ENCODE data around the gene EGFL6. TPM values are rescaled to one million over a fixed set of nuclear protein-coding genes. Genes with fewer than 3 reads are reported as not detected.
"Not testable (repeated sequence)": the region's sequence is repeated elsewhere in the genome, so short reads cannot be mapped to it uniquely, and the experiment has no call there.

EGFL6 gene
- total and polyA plus RNA-seq, 10 donors: 0.06 to 0.44 (median 0.19) TPM; not detected in 5

- TF ChIP-seq POLR2A (IDR thresholded peaks at IDR 0.05) (no peak), POLR2AphosphoS5 (IDR thresholded peaks at IDR 0.05) (no peak), CTCF (IDR thresholded peaks at IDR 0.05 in 8 of 11, conservative IDR thresholded peaks at IDR 0.05 in 3 of 11) (no peak)
- DNase-seq: no peak
- no peak overlapping the region for H3K27ac ChIP-seq
- no peak overlapping the region for H3K4me3 ChIP-seq
- peaks cover 0 to 24% (median 8%) of the 10 kb centered on the region in 8 donors for H3K9me3 ChIP-seq
- H3K36me3 ChIP-seq: no peaks in the 10 kb centered on the region
- 84 to 96% (median 90%) methylated on average over 8 of the region's 8 CpGs for WGBS, 5 donors
- intact Hi-C loops (cut with DNase I; ENCODE audit: low total_unique reads): no loop called here
- peaks cover 0 to 19% (median 0%) of the 10 kb centered on the region in 7 donors for H3K27me3 ChIP-seq (replicated peaks in 1 of 7)
- H3K4me1 ChIP-seq: no peaks in the 10 kb centered on the region
These were observed 57.9 kb downstream of the EGFL6 start for GRCh38 chrX:13627306-13627705.

- H3K36me3 ChIP-seq; intact Hi-C loops (cut with DNase I; ENCODE audit: low total_unique reads); H3K4me3 ChIP-seq; DNase-seq; H3K4me1 ChIP-seq; H3K27ac ChIP-seq: not testable (repeated sequence)
- H3K9me3 ChIP-seq: peaks cover 3 to 30% (median 15%) of the 10 kb centered on the region in 8 donors
- WGBS, 5 donors: 85 to 95% (median 93%) methylated on average over 9 of the region's 9 CpGs
- peaks cover 0 to 17% (median 5%) of the 10 kb centered on the region in 7 donors for H3K27me3 ChIP-seq (replicated peaks in 1 of 7)
These were observed 67.8 kb downstream of the EGFL6 start for GRCh38 chrX:13637224-13637623.

GRCh38 chrX:13638021-13638420, 68.6 kb downstream of the EGFL6 start:
- Histone ChIP-seq H3K27ac (no peak overlapping the region), H3K36me3 (no peaks in the 10 kb centered on the region), H3K4me1 (no peaks in the 10 kb centered on the region), H3K4me3 (no peak overlapping the region), H3K27me3 (replicated peaks in 1 of 7) (peaks cover 0 to 22% (median 5%) of the 10 kb centered on the region in 7 donors), H3K9me3 (peaks cover 3 to 30% (median 15%) of the 10 kb centered on the region in 8 donors)
- 31 to 100% (median 71%) methylated on average over 1 of the region's 1 CpG for WGBS, 5 donors
- TF ChIP-seq CTCF (IDR thresholded peaks at IDR 0.05 in 8 of 11, conservative IDR thresholded peaks at IDR 0.05 in 3 of 11) (no peak), POLR2A (IDR thresholded peaks at IDR 0.05) (no peak), POLR2AphosphoS5 (IDR thresholded peaks at IDR 0.05) (no peak)
- DNase-seq: no peak
- intact Hi-C loops (cut with DNase I; ENCODE audit: low total_unique reads): no loop called here

GRCh38 chrX:13638826-13639225, 69.4 kb downstream of the EGFL6 start:
- peaks cover 3 to 30% (median 15%) of the 10 kb centered on the region in 8 donors for H3K9me3 ChIP-seq
- intact Hi-C loops (cut with DNase I; ENCODE audit: low total_unique reads): no loop called here
- 50 to 75% (median 69%) methylated on average over 3 of the region's 3 CpGs for WGBS, 5 donors
- TF ChIP-seq POLR2AphosphoS5 (IDR thresholded peaks at IDR 0.05): no peak
- no peak for TF ChIP-seq POLR2A (IDR thresholded peaks at IDR 0.05)
- no peak for TF ChIP-seq CTCF (IDR thresholded peaks at IDR 0.05 in 8 of 11, conservative IDR thresholded peaks at IDR 0.05 in 3 of 11)
- no peak overlapping the region for H3K4me3 ChIP-seq
- no peaks in the 10 kb centered on the region for H3K36me3 ChIP-seq
- DNase-seq: no peak
- H3K4me1 ChIP-seq: no peaks in the 10 kb centered on the region
- no peak overlapping the region for H3K27ac ChIP-seq
- H3K27me3 ChIP-seq (replicated peaks in 1 of 7): peaks cover 0 to 22% (median 5%) of the 10 kb centered on the region in 7 donors

GRCh38 chrX:13641684-13642083, 72.3 kb downstream of the EGFL6 start:
- not testable (repeated sequence) for H3K36me3 ChIP-seq, H3K27ac ChIP-seq, H3K4me1 ChIP-seq, H3K4me3 ChIP-seq, DNase-seq
- peaks cover 3 to 19% (median 12%) of the 10 kb centered on the region in 8 donors for H3K9me3 ChIP-seq
- 61 to 80% (median 72%) methylated on average over 2 to 3 of the region's 4 CpGs for WGBS, 5 donors
- H3K27me3 ChIP-seq (replicated peaks in 1 of 7): peaks cover 0 to 26% (median 5%) of the 10 kb centered on the region in 7 donors
- intact Hi-C loops (cut with DNase I; ENCODE audit: low total_unique reads): loop anchor here (10.0 kb wide), 1 partner anchor 127 kb away; no protein-coding TSS in a partner anchor

All from spleen (tissue), 11 donors.